Skeletal muscle satellite cell (primary cell): Measurements from ENCODE around the gene SPOCK2.

ENCODE experiments used
- H3K27me3 ChIP-seq: 2 replicates; pipeline ENCODE4 v1.7.0; 2013; ENCODE audit warnings: low read length; ENCODE audit not compliant: control insufficient read depth, insufficient read depth
- H3K36me3 ChIP-seq: 2 replicates; pipeline ENCODE4 v1.7.0; 2013; ENCODE audit warnings: mild to moderate bottlenecking, control low read depth, low read length; ENCODE audit not compliant: insufficient read depth
- H3K4me1 ChIP-seq: 2 replicates; pipeline ENCODE4 v1.7.0; 2013; ENCODE audit warnings: low read length; ENCODE audit not compliant: control insufficient read depth, insufficient read depth
- H3K4me2 ChIP-seq: 2 replicates; pipeline ENCODE4 v1.7.0; 2013; ENCODE audit warnings: mild to moderate bottlenecking, low read length
- H3K4me3 ChIP-seq: 2 replicates; pipeline ENCODE4 v1.7.0; 2013; ENCODE audit warnings: low read length
- H3K9ac ChIP-seq: 2 replicates; pipeline ENCODE4 v1.7.0; 2013; ENCODE audit warnings: mild to moderate bottlenecking, low read depth, low read length, moderate library complexity
- H3K9me3 ChIP-seq: replicated peaks from 2 replicates; pipeline ENCODE4 v1.7.0; 2013; ENCODE audit warnings: mild to moderate bottlenecking, control low read depth, low read length

The SPOCK2 gene

DNA sequence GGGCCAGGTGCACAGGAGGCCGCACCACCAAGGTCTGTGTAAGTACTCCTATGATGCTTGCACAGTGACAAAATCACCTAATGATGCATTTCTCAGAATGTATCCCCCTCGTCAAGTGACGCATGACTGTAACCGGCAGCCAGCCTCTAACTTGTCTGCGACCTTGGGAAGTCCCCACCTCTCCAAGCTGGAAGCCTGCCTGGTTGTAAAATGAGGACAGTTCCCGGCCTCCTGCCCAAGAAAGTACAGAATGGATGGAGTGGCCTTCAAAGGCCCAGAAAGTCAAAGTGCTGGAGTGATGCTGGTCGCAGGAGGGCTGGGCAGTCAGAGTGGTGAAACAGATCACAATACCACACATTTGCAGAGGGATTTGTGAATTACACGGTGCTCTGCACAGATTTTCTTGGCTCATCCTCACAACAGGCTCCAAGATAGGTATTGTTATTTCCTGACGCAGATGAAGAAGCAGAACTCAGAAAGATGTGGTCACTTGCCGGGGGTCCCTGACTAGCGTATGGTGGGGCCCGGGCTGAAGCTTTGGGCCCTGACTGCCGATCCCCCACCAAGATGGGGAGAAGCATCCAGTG is 22.8 kb downstream of the SPOCK2 start:
- Histone ChIP-seq H3K9me3 (no peaks in the 10 kb centered on the region), H3K27me3 (peaks cover 16% of the 10 kb centered on the region), H3K4me2 (no peak overlapping the region), H3K9ac (no peak overlapping the region), H3K4me1 (peaks cover 4% of the 10 kb centered on the region), H3K4me3 (no peak overlapping the region), H3K36me3 (no peaks in the 10 kb centered on the region)

DNA sequence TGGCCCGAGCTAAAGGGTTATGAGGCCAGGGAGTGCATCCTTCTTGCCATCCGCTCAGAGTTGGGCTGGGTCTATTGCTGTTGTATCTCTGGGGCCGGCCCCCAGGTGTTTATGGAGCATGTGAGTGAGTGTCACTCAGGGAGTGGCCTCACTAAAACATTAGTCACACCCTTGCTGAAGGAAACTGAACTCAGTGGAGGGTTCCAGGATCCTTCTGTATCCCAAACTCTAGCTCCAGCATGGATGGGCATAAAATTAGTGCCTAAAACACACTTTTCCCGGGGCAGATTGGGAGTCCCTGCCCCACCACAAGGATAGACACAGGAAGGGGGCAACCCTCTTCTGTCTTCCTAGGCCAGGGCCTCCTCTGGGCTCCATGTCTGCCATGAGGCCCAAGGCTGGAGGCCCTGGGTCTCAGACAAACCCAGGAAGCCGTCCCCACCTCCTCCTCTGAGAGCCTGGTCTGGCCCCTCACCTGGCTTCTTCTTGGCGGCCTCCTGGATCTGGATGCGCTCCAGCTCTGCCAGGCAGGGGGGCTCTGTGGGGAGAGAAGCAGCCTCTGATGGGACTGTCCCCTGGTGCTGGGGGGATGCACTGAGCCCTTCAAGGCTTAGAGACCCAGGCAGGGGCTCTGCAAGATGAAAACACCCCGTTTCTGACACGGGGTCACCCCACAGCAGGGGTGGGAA is 24.5 kb downstream of the SPOCK2 start:
- H3K4me3 ChIP-seq: no peak overlapping the region
- no peaks in the 10 kb centered on the region for H3K36me3 ChIP-seq
- H3K27me3 ChIP-seq: peaks cover 29% of the 10 kb centered on the region
- no peak overlapping the region for H3K4me2 ChIP-seq
- H3K9me3 ChIP-seq: no peaks in the 10 kb centered on the region
- peaks cover 2% of the 10 kb centered on the region for H3K4me1 ChIP-seq
- H3K9ac ChIP-seq: no peak overlapping the region

GRCh38 chr10:72062832-72063702 is 25.3 kb downstream of the SPOCK2 start:
- Histone ChIP-seq H3K9ac (no peak overlapping the region), H3K36me3 (no peaks in the 10 kb centered on the region)

GRCh38 chr10:72062382-72062781 is 26.0 kb downstream of the SPOCK2 start:
- H3K4me2 ChIP-seq: no peak overlapping the region

More at GRCh38 chr10:72062832-72063702, 25.3 kb downstream of the SPOCK2 start:
- no peaks in the 10 kb centered on the region for H3K4me1 ChIP-seq
- peaks cover 31% of the 10 kb centered on the region for H3K27me3 ChIP-seq
- no peak overlapping the region for H3K4me2 ChIP-seq
- no peak overlapping the region for H3K4me3 ChIP-seq
- no peaks in the 10 kb centered on the region for H3K9me3 ChIP-seq

GRCh38 chr10:72061930-72062329 is 26.4 kb downstream of the SPOCK2 start:
- Histone ChIP-seq H3K4me2 (no peak overlapping the region), H3K9ac (no peak overlapping the region), H3K27me3 (peaks cover 30% of the 10 kb centered on the region), H3K36me3 (no peaks in the 10 kb centered on the region), H3K9me3 (no peaks in the 10 kb centered on the region), H3K4me3 (no peak overlapping the region), H3K4me1 (no peaks in the 10 kb centered on the region)

More at GRCh38 chr10:72062382-72062781, 26.0 kb downstream of the SPOCK2 start:
- Histone ChIP-seq H3K36me3 (no peaks in the 10 kb centered on the region), H3K9me3 (no peaks in the 10 kb centered on the region), H3K4me1 (no peaks in the 10 kb centered on the region), H3K9ac (no peak overlapping the region), H3K27me3 (peaks cover 27% of the 10 kb centered on the region), H3K4me3 (no peak overlapping the region)

DNA sequence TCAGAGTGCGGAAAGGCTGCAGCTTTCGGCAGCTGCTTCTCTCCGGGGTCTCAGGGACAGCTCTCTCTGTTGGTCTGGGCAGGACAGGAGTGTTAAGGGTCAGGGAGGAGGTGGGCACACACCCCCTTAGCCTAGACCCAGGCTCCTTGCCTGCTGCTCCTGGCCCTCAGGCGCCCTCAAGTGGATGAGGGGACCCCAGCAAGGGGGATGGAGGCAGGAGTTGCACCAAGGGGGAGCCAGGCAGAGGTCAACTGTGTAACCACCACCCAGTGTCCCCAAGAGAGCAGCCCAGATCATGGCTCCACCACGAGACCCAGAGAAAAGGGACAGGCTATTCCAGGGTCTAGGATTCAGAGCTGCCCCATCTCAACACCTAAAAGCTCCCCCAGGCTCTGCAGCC is 26.9 kb downstream of the SPOCK2 start:
- Histone ChIP-seq H3K9me3 (no peaks in the 10 kb centered on the region), H3K27me3 (peaks cover 31% of the 10 kb centered on the region), H3K4me2 (no peak overlapping the region), H3K4me3 (no peak overlapping the region), H3K36me3 (no peaks in the 10 kb centered on the region), H3K4me1 (no peaks in the 10 kb centered on the region), H3K9ac (no peak overlapping the region)

DNA sequence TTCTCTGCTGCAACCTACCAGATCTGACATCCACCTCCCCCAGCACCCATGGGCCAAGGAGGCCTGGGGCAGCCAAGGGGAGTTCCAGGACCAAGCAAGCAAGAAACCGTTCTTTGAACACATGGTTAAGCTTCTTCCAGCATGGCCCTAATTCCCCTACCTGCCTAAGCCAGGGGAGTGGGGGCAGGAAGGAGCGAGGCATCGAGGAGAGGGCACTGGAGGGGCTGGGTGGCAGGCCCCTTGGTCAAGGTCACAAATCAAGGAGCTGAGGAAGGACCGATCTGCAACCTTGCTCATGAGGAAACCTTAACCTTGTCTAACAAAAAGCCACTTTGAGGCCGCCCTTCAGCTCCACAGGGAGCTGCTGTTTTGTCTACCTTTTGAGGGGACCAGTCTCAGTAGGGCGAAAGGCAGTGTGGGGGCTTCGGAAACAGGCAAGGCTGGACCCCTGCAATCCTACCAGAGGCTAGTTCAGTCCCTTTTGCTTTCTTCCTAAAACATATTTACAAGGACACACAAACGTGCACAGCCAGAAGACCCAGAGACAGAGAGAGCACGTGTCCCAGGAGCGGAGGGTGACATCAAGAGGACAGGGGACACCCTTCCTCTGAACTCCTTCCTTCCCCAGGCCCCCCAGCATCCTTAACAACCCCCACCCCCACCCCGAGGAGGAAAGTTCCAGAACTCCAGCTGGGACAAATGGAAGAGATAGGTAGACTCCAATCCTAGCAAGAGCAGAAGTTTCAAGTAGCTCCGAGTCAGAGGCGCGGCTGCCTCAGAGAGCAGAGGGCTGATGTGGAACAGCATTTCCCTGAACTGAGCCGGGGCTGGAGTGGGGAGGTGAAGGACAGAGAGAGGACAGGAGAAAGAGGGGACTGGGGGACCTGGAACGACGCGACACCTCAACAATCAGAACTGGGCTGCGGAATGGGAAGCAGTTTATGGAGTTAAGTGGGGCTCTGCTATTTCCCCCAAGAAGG is 28.2 kb downstream of the SPOCK2 start:
- Histone ChIP-seq H3K4me3 (no peak overlapping the region), H3K4me2 (no peak overlapping the region)

DNA sequence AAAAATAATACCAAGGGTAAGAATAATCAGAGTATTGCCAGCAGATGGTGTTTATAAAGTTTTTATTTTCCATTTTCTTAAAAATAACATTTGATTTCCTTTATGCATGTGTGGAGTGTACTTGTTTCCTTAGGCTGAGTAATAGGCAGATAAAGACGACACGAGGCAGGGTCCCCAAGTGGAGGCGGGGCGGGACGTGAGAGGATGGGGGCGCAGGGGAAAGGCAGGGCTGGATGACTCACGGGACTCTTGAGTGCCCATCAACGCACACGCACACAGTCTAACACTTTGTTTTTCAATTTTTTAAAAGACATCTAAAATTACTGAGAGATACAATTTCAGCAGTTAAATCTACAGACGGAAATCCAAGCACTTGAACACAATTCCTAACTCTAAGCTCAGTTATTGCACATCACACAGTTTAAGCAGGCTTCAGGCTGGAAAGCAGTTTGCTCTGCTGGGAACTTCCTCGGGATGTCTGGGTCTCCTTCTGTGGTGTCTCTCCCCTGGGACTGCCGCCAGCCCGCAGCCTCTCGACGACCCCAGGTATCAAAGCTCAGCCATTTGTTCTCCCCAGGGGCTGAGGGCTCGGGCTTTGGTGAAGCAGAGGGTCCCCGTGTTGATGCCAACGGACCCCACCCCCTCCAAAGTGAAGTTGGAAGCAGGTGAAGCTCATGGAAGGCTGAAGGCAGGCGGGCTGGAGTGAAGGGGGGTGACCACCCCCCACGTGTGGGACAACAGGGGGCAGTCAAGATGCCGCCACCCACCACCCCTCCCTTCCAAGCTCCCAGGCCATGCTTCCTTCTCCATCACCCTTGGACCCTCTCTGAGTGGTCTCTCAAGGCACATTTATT is 29.1 kb downstream of the SPOCK2 start:
- H3K9ac ChIP-seq: no peak overlapping the region
- H3K4me3 ChIP-seq: no peak overlapping the region
- H3K9me3 ChIP-seq: no peaks in the 10 kb centered on the region
- no peaks in the 10 kb centered on the region for H3K36me3 ChIP-seq
- H3K4me1 ChIP-seq: no peaks in the 10 kb centered on the region
- no peak overlapping the region for H3K4me2 ChIP-seq
- H3K27me3 ChIP-seq: peaks cover 39% of the 10 kb centered on the region

More for the DNA sequence above, 28.2 kb downstream of the SPOCK2 start:
- H3K4me1 ChIP-seq: no peaks in the 10 kb centered on the region
- H3K9me3 ChIP-seq: no peaks in the 10 kb centered on the region
- peaks cover 39% of the 10 kb centered on the region for H3K27me3 ChIP-seq
- H3K36me3 ChIP-seq: no peaks in the 10 kb centered on the region
- no peak overlapping the region for H3K9ac ChIP-seq

DNA sequence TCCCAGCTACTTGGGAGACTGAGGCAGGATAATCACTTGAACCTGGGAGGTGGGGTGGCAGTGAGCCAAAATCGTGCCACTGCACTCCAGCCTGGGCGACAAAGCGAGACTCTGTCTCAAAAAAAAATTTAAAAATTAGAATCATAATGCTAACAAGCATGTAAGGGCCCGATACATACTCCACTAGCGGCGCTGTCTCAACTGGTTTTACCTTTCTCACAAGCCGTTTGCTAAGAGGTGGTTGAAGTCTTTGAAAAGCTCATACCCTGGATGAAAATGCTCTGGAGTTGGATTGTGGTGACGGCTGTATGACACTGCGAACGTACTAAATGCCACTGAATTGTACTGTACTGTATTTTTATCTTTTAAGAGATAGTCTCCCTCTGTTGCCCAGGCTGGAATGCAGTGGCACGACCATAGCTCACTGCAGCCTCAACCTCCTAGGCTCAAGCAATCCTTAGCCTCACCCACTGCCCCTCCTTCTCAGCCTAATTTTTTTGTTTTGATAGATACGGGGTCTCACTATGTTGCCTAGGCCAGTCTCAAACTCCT is 29.9 kb downstream of the SPOCK2 start:
- no peak overlapping the region for H3K9ac ChIP-seq

More for the DNA sequence above, 29.9 kb downstream of the SPOCK2 start:
- Histone ChIP-seq H3K4me1 (no peaks in the 10 kb centered on the region), H3K9me3 (no peaks in the 10 kb centered on the region), H3K4me2 (no peak overlapping the region), H3K4me3 (no peak overlapping the region), H3K27me3 (peaks cover 39% of the 10 kb centered on the region), H3K36me3 (no peaks in the 10 kb centered on the region)
